Activated CD4-positive, alpha-beta T cell treated with anti-CD3 and anti-CD28 coated beads for 24 hours (primary cell): ENCODE results near the gene SLC7A8.
"Not testable (repeated sequence)": the region's sequence is repeated elsewhere in the genome, so short reads cannot be mapped to it uniquely, and the experiment has no call there.

Experiments used
- DNase-seq, 2 donors: peaks; one replicate each; pipeline ENCODE4 v3.0.0-alpha.2; 2020; ENCODE audit warnings: low read depth in 2 of 2

SLC7A8 gene

GRCh38 chr14:23183479-23183878 lies at the start of gene SLC7A8:
SLC7A8 (minus strand) TSS chr14:23183660; CDS start chr14:23182914, 746 bp downstream.
- no peak for DNase-seq

GRCh38 chr14:23232241-23232808 lies 48.9 kb upstream of the SLC7A8 start:
- not testable (repeated sequence) for DNase-seq

GRCh38 chr14:23228812-23229211 lies 45.4 kb upstream of the SLC7A8 start:
- DNase-seq: no peak

GRCh38 chr14:23227566-23227965 lies 44.1 kb upstream of the SLC7A8 start:
- DNase-seq: no peak

- not testable (repeated sequence) for DNase-seq
Observed at GRCh38 chr14:23224958-23225357, 41.5 kb upstream of the SLC7A8 start.

GRCh38 chr14:23219075-23219474 lies 35.6 kb upstream of the SLC7A8 start:
- DNase-seq: no peak

- DNase-seq: no peak
Observed at GRCh38 chr14:23217032-23218020, 33.9 kb upstream of the SLC7A8 start.

GRCh38 chr14:23215421-23215820 lies 32.0 kb upstream of the SLC7A8 start:
- no peak for DNase-seq

- no peak for DNase-seq
Observed at GRCh38 chr14:23209651-23210423, 26.4 kb upstream of the SLC7A8 start.

GRCh38 chr14:23208324-23208723 lies 24.9 kb upstream of the SLC7A8 start:
- no peak for DNase-seq

- no peak for DNase-seq
Observed at GRCh38 chr14:23207146-23207540, 23.7 kb upstream of the SLC7A8 start.

GRCh38 chr14:23206422-23207145 lies 23.1 kb upstream of the SLC7A8 start:
- no peak for DNase-seq

GRCh38 chr14:23202001-23202400 lies 18.5 kb upstream of the SLC7A8 start:
- no peak for DNase-seq

- DNase-seq: not testable (repeated sequence)
Observed at GRCh38 chr14:23199141-23199540, 15.7 kb upstream of the SLC7A8 start.

- DNase-seq: not testable (repeated sequence)
Observed at GRCh38 chr14:23196487-23196886, 13.0 kb upstream of the SLC7A8 start.

- no peak for DNase-seq
Observed at GRCh38 chr14:23195552-23196101, 12.2 kb upstream of the SLC7A8 start.

- no peak for DNase-seq
Observed at GRCh38 chr14:23193432-23193831, 10.0 kb upstream of the SLC7A8 start.

GRCh38 chr14:23187925-23188324 lies 4.5 kb upstream of the SLC7A8 start:
- DNase-seq: no peak

GRCh38 chr14:23186913-23187654 lies 3.6 kb upstream of the SLC7A8 start:
- DNase-seq: no peak

- no peak for DNase-seq
Observed at GRCh38 chr14:23185063-23185462, 1.6 kb upstream of the SLC7A8 start.

- no peak for DNase-seq
Observed at GRCh38 chr14:23183158-23183470, 346 bp downstream of the SLC7A8 start.
